Caco-2 (cell line): Measurements from ENCODE around the gene PRKAG2. TPM values are rescaled to one million over a fixed set of nuclear protein-coding genes. Genes with fewer than 3 reads are reported as not detected.

Source experiments
- BruUV-seq: library from RNA; stranded (reverse); fragments of 400-500 nt; replicated peaks from 2 replicates; lab custom pipeline; 2021; lab: Mats Ljungman, UMichigan
- CTCF ChIA-PET: fragments of 300-600 bp; sonication (Branson Sonifier 250); formaldehyde crosslinking; loops from one replicate; lab custom pipeline; 2022; ENCODE audit warnings: antibody characterized with exemption; lab: Charles Lee
- POLR2A ChIA-PET: fragments of 300-600 bp; sonication (Branson Sonifier 250); formaldehyde crosslinking; loops from one replicate; lab custom pipeline; 2022; ENCODE audit warnings: antibody characterized with exemption; lab: Charles Lee
- DNase-seq, 2 experiments: peaks; one replicate each; pipeline versions ENCODE4 v3.0.0 to v3.0.0-alpha.2; 2020 to 2022
- H3K27me3 ChIP-seq: replicated peaks from 2 replicates; pipeline ENCODE4 v1.6.0; 2011; ENCODE audit warnings: low read length; ENCODE audit not compliant: control insufficient read depth, insufficient read depth
- H3K36me3 ChIP-seq: 2 replicates; pipeline ENCODE4 v1.5.1; 2011; ENCODE audit warnings: low read length; ENCODE audit not compliant: control insufficient read depth, insufficient read depth
- H3K4me1 ChIP-seq: fragments of 250-450 bp; sonication (Bioruptor Pico); 2 replicates; pipeline ENCODE4 v1.5.1; 2020; ENCODE audit warnings: mild to moderate bottlenecking
- H3K4me3 ChIP-seq: 2 replicates; pipeline ENCODE4 v1.5.1; 2011; ENCODE audit warnings: low read depth, mild to moderate bottlenecking, control low read depth, low read length
- H3K9me3 ChIP-seq: fragments of 250-450 bp; sonication (Bioruptor Pico); 2 replicates; pipeline ENCODE4 v1.5.1; 2020; ENCODE audit warnings: mild to moderate bottlenecking, moderate library complexity
- H3K27ac Mint-ChIP-seq: one replicate; pipeline ENCODE4 v1.8.0; 2022; ENCODE audit warnings: mixed read lengths; ENCODE audit not compliant: unreplicated experiment
- H3K27me3 Mint-ChIP-seq: one replicate; pipeline ENCODE4 v1.8.0; 2022; ENCODE audit warnings: mixed read lengths; ENCODE audit not compliant: insufficient read depth, unreplicated experiment
- H3K36me3 Mint-ChIP-seq: one replicate; pipeline ENCODE4 v1.8.0; 2022; ENCODE audit warnings: mild to moderate bottlenecking, mixed read lengths; ENCODE audit not compliant: insufficient read depth, unreplicated experiment
- H3K4me1 Mint-ChIP-seq: one replicate; pipeline ENCODE4 v1.8.0; 2022; ENCODE audit warnings: low read depth, mixed read lengths; ENCODE audit not compliant: unreplicated experiment
- H3K4me3 Mint-ChIP-seq: one replicate; pipeline ENCODE4 v1.8.0; 2022; ENCODE audit warnings: mild to moderate bottlenecking, moderate library complexity, mixed read lengths; ENCODE audit not compliant: unreplicated experiment
- H3K9me3 Mint-ChIP-seq: one replicate; pipeline ENCODE4 v1.8.0; 2022; ENCODE audit warnings: mixed read lengths; ENCODE audit not compliant: unreplicated experiment
- CTCF ChIP-seq, 2 experiments: fragments of 200-600 bp in 1 of 2; IDR thresholded peaks; 1 replicate in 1 of 2; 2 replicates in 1 of 2; pipeline versions ENCODE4 v1.5.1 to v1.8.0; 2011 to 2022; ENCODE audit warnings: antibody characterized with exemption in 1 of 2, control low read depth in 1 of 2, inconsistent platforms in 1 of 2, low read depth in 1 of 2, low read length in 1 of 2, mild to moderate bottlenecking in 1 of 2, moderate library complexity in 1 of 2; ENCODE audit not compliant: insufficient read depth in 1 of 2, severe bottlenecking in 1 of 2, unreplicated experiment in 1 of 2
- intact Hi-C: fragments of 100-400 bp; cut with micrococcal nuclease; formaldehyde crosslinking; loops from one replicate; pipeline ENCODE4 v1.10.0; 2022; ENCODE audit not compliant: unreplicated experiment
- total RNA-seq: library from RNA; stranded (reverse); gene quantifications from 2 replicates; pipeline ENCODE4 v1.2.3, GENCODE V29; 2022

The PRKAG2 gene
- total RNA-seq, 1 experiment from 2014 or later: 15.9 TPM

- peak overlapping the region; percentile 98 for H3K27ac Mint-ChIP-seq
- H3K9me3 Mint-ChIP-seq: no peaks in the 10 kb centered on the region
- no peaks in the 10 kb centered on the region for H3K27me3 Mint-ChIP-seq
- intact Hi-C loops: loop anchor here (1.0 kb wide), 1 partner anchor 8 kb away; no protein-coding TSS in a partner anchor
- H3K36me3 ChIP-seq: no peaks in the 10 kb centered on the region
- H3K4me3 ChIP-seq: no peak overlapping the region
- H3K36me3 Mint-ChIP-seq: peaks cover 5% of the 10 kb centered on the region
- no peaks in the 10 kb centered on the region for H3K27me3 ChIP-seq
- CTCF ChIA-PET: interaction anchor here (1.1 kb wide), 1 partner anchor 73 kb away, joined by 3 read pairs; no protein-coding TSS in a partner anchor
- TF ChIP-seq CTCF (IDR thresholded peaks at IDR 0.05; ENCODE audit: insufficient read depth in 1 of 2, low read depth in 1 of 2, low read length in 1 of 2, severe bottlenecking in 1 of 2, unreplicated experiment in 1 of 2): no peak
- H3K4me3 Mint-ChIP-seq: no peak overlapping the region
- H3K4me1 Mint-ChIP-seq: peaks cover 20% of the 10 kb centered on the region
- peaks cover 20% of the 10 kb centered on the region for H3K4me1 ChIP-seq
- no peaks in the 10 kb centered on the region for H3K9me3 ChIP-seq
- POLR2A ChIA-PET: no interaction called here
- no TSS peak for BruUV-seq
- DNase-seq: no peak
These were observed 190.1 kb downstream of the PRKAG2 start for GRCh38 chr7:151686826-151687225.

- no peak for TF ChIP-seq CTCF (IDR thresholded peaks at IDR 0.05; ENCODE audit: insufficient read depth in 1 of 2, low read depth in 1 of 2, low read length in 1 of 2, severe bottlenecking in 1 of 2, unreplicated experiment in 1 of 2)
- H3K27me3 ChIP-seq: no peaks in the 10 kb centered on the region
- no peaks in the 10 kb centered on the region for H3K9me3 Mint-ChIP-seq
- H3K36me3 ChIP-seq: no peaks in the 10 kb centered on the region
- BruUV-seq: no TSS peak
- H3K9me3 ChIP-seq: no peaks in the 10 kb centered on the region
- ChIA-PET CTCF (interaction anchor here (0.6 to 1.1 kb wide), 2 partner anchors 73 to 179 kb away, joined by 3 read pairs; no protein-coding TSS in a partner anchor), POLR2A (no interaction called here)
- intact Hi-C loops: no loop called here
- H3K27me3 Mint-ChIP-seq: no peaks in the 10 kb centered on the region
- peaks cover 20% of the 10 kb centered on the region for H3K4me1 Mint-ChIP-seq
- H3K4me3 Mint-ChIP-seq: no peak overlapping the region
- H3K36me3 Mint-ChIP-seq: peaks cover 5% of the 10 kb centered on the region
- H3K27ac Mint-ChIP-seq: peak overlapping the region; percentile 98
- DNase-seq: no peak
- H3K4me1 ChIP-seq: peaks cover 20% of the 10 kb centered on the region
- no peak overlapping the region for H3K4me3 ChIP-seq
These were observed 190.7 kb downstream of the PRKAG2 start for GRCh38 chr7:151686016-151686766.

- H3K27me3 ChIP-seq: no peaks in the 10 kb centered on the region
- no peaks in the 10 kb centered on the region for H3K36me3 ChIP-seq
- no peak overlapping the region for H3K4me3 Mint-ChIP-seq
- peaks cover 20% of the 10 kb centered on the region for H3K4me1 ChIP-seq
- intact Hi-C loops: no loop called here
- no peaks in the 10 kb centered on the region for H3K27me3 Mint-ChIP-seq
- no peak overlapping the region for H3K4me3 ChIP-seq
- no TSS peak for BruUV-seq
- CTCF ChIA-PET: no interaction called here
- POLR2A ChIA-PET: interaction anchor here (0.6 kb wide), 1 partner anchor 264 kb away, joined by 3 read pairs; no protein-coding TSS in a partner anchor
- peaks cover 5% of the 10 kb centered on the region for H3K36me3 Mint-ChIP-seq
- H3K4me1 Mint-ChIP-seq: peaks cover 20% of the 10 kb centered on the region
- TF ChIP-seq CTCF (IDR thresholded peaks at IDR 0.05; ENCODE audit: insufficient read depth in 1 of 2, low read depth in 1 of 2, low read length in 1 of 2, severe bottlenecking in 1 of 2, unreplicated experiment in 1 of 2): no peak
- H3K9me3 Mint-ChIP-seq: no peaks in the 10 kb centered on the region
- DNase-seq: no peak
- H3K27ac Mint-ChIP-seq: no peak overlapping the region
- no peaks in the 10 kb centered on the region for H3K9me3 ChIP-seq
These were observed 192.3 kb downstream of the PRKAG2 start for GRCh38 chr7:151684408-151685175.
